ENCODE data around the gene USF2. TPM values are rescaled to one million over a fixed set of nuclear protein-coding genes. Genes with fewer than 3 reads are reported as not detected.

Gene USF2
- total and polyA plus RNA-seq, 10 of the 15 experiments (the other 5 are each of a cell fraction or from before 2014, with no cell fraction given), result 0.56 to 157 (median 65.5) TPM

GRCh38 chr19:35269438-35270117, 816 bp downstream of the USF2 start:
- no TSS peak for BruUV-seq (replicated peaks)
- Histone ChIP-seq H3K27ac (ENCODE audit: control insufficient read depth, insufficient read depth) (peak overlapping the region; percentile 83), H3K4me1 (ENCODE audit: control insufficient read depth, insufficient read depth, low read length) (peaks cover 17% of the 10 kb centered on the region), H3K9ac (ENCODE audit: control insufficient read depth, insufficient read depth, low read length) (peak overlapping the region; percentile 75; the same call in 1 of the 2 replicates), H3K79me2 (ENCODE audit: control insufficient read depth, insufficient read depth, low read length) (peaks cover 32% of the 10 kb centered on the region), H4K20me1 (ENCODE audit: control insufficient read depth, insufficient read depth) (no peaks in the 10 kb centered on the region), H3K4me2 (ENCODE audit: control insufficient read depth, insufficient read depth) (peak overlapping the region; percentile 90), H3K27me3 (replicated peaks in 1 of 2; ENCODE audit: control insufficient read depth in 2 of 2, insufficient read depth in 2 of 2, low read length in 1 of 2) (no peaks in the 10 kb centered on the region), H2AFZ (ENCODE audit: control insufficient read depth, low read depth, low read length) (peak overlapping the region; percentile 44), H3K36me3 (ENCODE audit: control insufficient read depth in 2 of 2, insufficient read depth in 2 of 2, low read length in 1 of 2) (peaks cover 11 to 30% of the 10 kb centered on the region in 2 experiments), H3K4me3 (peak overlapping the region; percentile 71), H3K9me3 (replicated peaks; ENCODE audit: control insufficient read depth, insufficient read depth, low read length) (no peaks in the 10 kb centered on the region)
- SMC1A ChIA-PET (ENCODE audit: uncharacterized antibody, unreplicated experiment), result interaction anchor here (0.6 to 1.4 kb wide), 3 partner anchors 59 to 204 kb away, joined by 3 read pairs; partner anchors contain the start of gene CD22
- intact Hi-C loops (cut with micrococcal nuclease; ENCODE audit: unreplicated experiment) (loop anchor here (1.0 to 10.0 kb wide), 3 partner anchors 78 to 225 kb away; partner anchors contain the start of genes FFAR1 and KRTDAP), in situ Hi-C loops (cut with MboI) (loop anchor here (5.0 kb wide), 1 partner anchor 198 kb away; no protein-coding TSS in a partner anchor)
- WGBS (ENCODE audit: insufficient coverage, insufficient replicate concordance, low lambda C conversion rate, missing lambda C conversion rate), result 4% methylated on average over 44 of the region's 66 CpGs
- peak; percentile 86 for ATAC-seq
- CTCF ChIA-PET, result interaction anchor here (0.6 to 2.8 kb wide), 8 partner anchors 12 to 225 kb away, joined by 3 to 12 read pairs (median 4); no protein-coding TSS in a partner anchor
- peak; percentile 61 for FAIRE-seq
- peak; percentile 51 for DNase-seq (ENCODE audit: low read depth, low spot score)
- POLR2A ChIA-PET, result interaction anchor here (1.0 to 1.1 kb wide), 3 partner anchors 17 to 327 kb away, joined by 3 to 5 read pairs (median 3); partner anchors contain the start of gene FFAR1
- RAD21 ChIA-PET (ENCODE audit: unreplicated experiment), result interaction anchor here (0.6 to 1.1 kb wide), 4 partner anchors 51 to 127 kb away, joined by 3 to 5 read pairs (median 4); no protein-coding TSS in a partner anchor
- TF ChIP-seq MYB (IDR thresholded peaks at IDR 0.05; ENCODE audit: borderline replicate concordance, low read depth, low read length), result no peak
- TF ChIP-seq DPF2 (IDR thresholded peaks at IDR 0.05), result 0 out of 2 replicates have a peak, but pooled peaks have one; percentile 51
- TF ChIP-seq POLR2A (IDR thresholded peaks at IDR 0.05; ENCODE audit: low read depth, low read length), result peak; percentile 71
- no peak for TF ChIP-seq BCLAF1 (IDR thresholded peaks at IDR 0.05)
- TF ChIP-seq POU2F2 (IDR thresholded peaks at IDR 0.05; ENCODE audit: borderline replicate concordance, low read depth, low read length), result peak; percentile 35; the same call in 1 of the 3 replicates
- TF ChIP-seq SIN3A (IDR thresholded peaks at IDR 0.05; ENCODE audit: low read depth, low read length), result peak; percentile 62; the same call in 1 of the 2 replicates
- no peak for TF ChIP-seq CHD4 (IDR thresholded peaks at IDR 0.05)
- TF ChIP-seq CEBPB (IDR thresholded peaks at IDR 0.05; ENCODE audit: borderline replicate concordance in 1 of 2, low read depth in 2 of 2, low read length in 2 of 2), result no peak
- TF ChIP-seq TBL1XR1 (IDR thresholded peaks at IDR 0.05; ENCODE audit: low read depth, low read length), result no peak
- TF ChIP-seq E2F8 (IDR thresholded peaks at IDR 0.05; ENCODE audit: low read depth, partially characterized antibody), result no peak
- TF ChIP-seq YY1 (IDR thresholded peaks at IDR 0.05; ENCODE audit: low read depth, low read length), result peak; percentile 61; the same call in 1 of the 2 replicates
- TF ChIP-seq CTCF (IDR thresholded peaks at IDR 0.05 in 2 of 3, conservative IDR thresholded peaks at IDR 0.05 in 1 of 3; ENCODE audit: control insufficient read depth in 2 of 3, extremely low read depth in 1 of 3, insufficient read depth in 1 of 3, low read depth in 3 of 3, low read length in 3 of 3), result peak; percentile 39 to 66 (median 66)
- peak; percentile 72 for TF ChIP-seq NR2F1 (conservative IDR thresholded peaks at IDR 0.05)
- no peak for TF ChIP-seq HDAC6 (IDR thresholded peaks at IDR 0.05; ENCODE audit: unreplicated experiment)
